HTR-8/SVneo (cell line): ENCODE data around the gene RBMS3.

Source experiments
- DNase-seq: peaks from one replicate; pipeline ENCODE4 v3.0.0; 2011; ENCODE audit warnings: low spot score, mixed read lengths; ENCODE audit not compliant: insufficient read length
- FAIRE-seq: peaks from 2 replicates; lab custom pipeline; 2011; peaks lifted over from hg19 to GRCh38; lab: Jason Lieb, UNC

RBMS3 gene

DNA sequence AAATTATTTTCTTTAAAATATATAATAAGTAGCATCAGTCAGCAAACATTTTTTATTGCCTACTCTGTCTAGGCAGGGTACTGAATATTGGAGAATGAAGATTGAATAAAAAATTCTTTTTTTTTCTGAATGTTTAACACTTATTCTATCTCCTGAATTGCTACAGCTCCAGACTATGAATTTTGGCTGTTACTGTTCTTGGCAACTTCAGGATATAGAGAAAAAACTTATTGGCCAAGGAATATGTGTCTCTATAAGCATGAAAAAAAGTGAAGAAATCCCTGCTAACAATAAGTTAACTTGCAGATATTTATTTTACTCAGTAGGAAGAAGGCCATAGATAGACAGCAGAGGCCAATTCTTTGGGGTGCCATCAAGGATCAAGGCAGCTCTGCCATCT, 309.6 kb downstream of the RBMS3 start:
- FAIRE-seq (no peak), DNase-seq (no peak)

DNA sequence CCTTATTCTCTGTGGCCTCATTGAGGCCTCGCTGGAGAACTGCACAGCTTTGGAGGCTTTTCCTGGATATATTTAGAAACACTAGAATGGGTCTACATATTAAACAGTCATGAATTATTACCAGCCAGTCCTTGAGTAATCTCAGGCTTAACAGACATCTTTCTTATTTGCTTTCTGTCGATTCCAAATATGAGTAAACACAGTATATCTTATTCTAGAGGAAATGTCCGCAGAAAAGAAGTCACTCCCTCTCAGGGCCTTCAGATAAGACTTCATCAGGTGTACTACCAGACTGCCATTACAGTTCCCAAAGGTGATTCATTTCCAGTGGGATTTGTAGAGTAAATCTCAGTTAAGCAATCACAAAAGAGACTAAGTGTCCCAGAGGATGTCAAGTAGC, 310.7 kb downstream of the RBMS3 start:
- FAIRE-seq = no peak

DNA sequence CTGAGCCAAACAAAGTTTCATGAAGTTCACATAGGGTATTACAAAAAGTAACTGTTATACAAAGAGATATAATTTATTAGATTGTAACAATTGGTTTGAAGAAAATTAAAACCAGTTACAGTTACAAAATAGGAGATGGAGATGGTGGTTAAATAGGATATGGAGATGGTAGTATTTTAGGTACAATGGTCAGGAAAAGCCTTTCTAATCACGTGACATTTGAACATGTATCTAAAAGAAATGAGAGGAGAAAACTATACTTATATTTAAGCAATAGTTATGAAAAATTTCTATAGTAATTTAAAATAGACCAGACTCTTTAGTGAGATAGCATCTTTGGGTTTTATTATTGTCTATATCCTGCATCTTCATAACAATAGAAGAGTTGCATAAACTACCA, 312.9 kb downstream of the RBMS3 start:
- no peak for DNase-seq

More for the DNA sequence above, 310.7 kb downstream of the RBMS3 start:
- DNase-seq = no peak

DNA sequence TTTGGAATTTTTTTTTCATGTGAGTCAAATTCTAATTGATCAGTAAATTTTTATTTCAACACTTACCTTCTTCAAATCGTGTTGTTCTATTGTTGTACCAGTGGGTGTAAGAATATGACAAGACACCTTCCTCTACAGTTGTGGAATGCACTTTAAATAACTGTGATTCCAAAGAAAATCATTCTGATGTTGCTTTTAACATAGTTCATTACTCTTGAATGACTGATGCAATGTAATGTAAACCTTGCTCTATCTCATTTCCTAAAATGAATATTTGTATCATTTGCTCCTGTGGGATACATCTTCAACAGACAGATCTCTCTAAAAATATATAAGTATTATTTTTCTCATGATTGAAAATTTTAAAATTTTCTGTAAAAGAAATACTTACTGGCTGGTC, 313.4 kb downstream of the RBMS3 start:
- no peak for FAIRE-seq
- no peak for DNase-seq

More for the DNA sequence above, 312.9 kb downstream of the RBMS3 start:
- FAIRE-seq = no peak

DNA sequence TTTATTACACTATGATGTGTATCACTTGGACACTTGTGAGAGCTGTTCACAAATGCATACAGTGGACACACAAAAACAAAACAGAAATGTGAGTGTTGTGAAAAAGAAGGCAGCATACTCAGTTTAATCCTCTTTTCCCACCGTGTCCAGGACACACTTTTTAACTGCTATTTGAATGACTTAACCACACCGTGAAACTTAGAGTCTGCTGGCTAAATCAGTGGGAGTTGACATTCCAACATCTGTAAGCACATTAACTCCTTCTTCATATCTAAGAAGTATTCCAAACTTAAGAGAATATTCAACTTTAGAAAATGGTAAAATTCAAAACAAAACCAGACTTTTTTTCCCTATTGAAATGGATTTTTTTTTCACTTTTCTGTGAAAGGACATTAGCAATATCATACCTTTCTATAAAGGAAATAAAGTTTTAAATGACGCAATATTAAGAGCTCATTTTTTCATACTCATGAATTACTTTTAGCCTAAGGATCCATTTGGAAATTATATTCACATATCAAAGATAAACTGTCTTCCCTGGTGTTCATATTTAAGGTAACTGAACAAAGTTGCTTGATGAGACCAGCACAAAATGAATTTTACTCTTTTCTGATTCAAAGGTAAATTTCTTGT, 316.6 kb downstream of the RBMS3 start:
- no peak for FAIRE-seq
- no peak for DNase-seq

DNA sequence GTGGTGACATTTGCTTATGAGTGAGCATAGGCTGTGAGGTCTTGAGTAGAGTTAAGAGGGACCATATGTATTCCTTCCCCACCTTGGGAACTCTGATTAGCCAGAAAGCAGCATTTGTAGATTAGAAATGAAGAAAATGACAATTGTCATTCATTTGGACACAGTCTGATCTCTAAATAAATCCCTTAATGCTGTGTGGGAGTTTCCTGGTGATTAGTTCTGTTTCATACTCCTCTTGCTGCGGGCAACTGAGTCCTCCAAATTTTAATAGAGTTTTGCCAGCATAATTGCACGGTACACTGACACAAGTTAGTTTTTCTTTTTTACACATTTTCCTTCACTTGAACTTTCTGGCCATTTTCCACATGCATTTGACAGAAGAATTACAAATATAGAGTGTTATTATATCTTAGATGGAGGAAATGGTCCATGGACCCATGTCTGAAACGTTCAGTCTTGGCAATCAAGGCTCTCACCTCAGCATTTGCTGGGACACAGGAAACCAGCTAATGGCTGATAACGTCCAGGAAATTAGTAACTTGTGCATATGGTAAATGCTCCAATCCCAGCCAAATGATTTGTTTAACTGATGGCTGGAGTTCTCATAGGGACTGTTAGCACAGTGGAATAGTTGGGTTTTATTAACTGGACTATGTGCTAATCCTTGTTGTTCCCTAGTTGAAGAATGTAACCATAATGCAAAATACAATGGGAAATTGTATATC, 321.2 kb downstream of the RBMS3 start:
- FAIRE-seq = no peak

DNA sequence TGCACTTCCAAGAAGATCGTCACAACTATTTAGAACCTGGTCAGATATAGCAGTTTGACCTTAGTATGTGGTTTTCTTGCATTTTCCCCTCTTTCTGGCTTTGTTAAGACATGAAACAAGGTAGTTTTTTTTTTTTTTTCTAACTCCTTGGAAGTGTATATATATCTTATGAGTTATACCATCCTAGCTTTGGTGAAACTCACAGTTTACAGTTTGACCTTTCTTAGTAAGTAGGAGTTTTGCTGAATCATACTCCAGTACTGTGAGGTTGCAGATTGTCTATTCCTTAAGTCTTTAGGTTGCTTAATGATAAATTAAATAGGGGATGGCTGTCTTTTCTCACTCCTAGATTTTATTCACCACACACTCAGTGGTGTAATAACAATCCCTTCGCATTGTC, 325.0 kb downstream of the RBMS3 start:
- no peak for FAIRE-seq
- DNase-seq = no peak

More for the DNA sequence above, 321.2 kb downstream of the RBMS3 start:
- DNase-seq = no peak

DNA sequence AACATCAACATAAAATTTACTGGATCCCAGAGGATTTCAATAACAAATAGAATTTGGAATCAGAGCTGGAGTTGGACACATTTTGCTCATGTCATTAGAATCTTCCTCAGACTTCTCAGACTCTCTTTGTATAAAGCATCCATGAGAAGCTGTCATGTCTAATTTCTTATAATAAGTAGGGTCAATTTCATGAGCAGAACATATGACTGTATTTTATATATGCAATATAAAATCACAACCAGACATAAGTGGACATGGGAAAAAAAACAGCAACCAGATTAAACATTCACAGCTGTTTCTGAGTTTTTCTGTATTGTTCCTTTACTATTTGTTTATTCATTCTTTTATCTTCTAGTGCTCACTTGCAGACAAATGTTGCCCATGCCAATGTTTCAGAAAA, 325.5 kb downstream of the RBMS3 start:
- no peak for DNase-seq
- no peak for FAIRE-seq

DNA sequence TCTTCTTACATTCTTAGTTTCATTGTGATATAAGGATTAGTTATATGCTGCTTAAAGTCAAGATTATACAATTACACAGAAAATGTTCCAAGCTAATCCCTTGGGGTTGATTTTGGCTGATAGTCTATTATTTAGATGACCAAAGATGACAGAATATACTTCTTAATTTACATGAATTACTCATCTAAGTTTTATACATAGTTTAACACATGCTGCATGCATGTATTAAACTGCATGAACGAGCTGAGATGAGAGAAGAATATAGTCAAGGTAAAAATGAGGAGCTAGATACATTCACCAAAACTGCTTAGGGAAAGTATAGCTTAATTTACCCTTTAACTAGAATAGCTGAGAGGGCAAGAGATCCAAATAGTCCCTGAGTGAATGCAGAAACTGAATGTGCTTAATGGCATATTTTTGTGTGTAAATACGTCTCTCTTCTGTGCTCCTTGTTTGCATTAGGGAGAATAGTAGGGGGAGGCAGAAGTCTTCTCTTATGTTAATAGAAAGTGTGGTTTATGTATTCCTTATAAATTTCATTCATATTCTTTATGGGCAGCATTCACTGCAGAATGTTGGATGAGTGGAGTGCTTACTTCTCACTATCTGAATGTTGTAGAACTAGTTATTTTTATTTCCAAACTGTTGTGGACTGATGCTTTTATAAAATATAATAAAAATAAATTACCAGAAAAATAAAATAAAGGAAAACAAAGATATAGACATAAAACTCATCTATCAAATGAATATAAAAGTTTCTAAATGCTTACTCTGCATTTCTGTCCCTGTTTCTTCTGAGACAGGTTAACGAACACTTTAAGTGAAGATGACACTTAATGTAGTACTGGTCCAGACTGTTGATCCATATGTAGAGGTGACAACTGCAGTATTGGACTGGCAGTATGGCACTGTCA, 327.8 kb downstream of the RBMS3 start:
- FAIRE-seq (no peak), DNase-seq (no peak)

DNA sequence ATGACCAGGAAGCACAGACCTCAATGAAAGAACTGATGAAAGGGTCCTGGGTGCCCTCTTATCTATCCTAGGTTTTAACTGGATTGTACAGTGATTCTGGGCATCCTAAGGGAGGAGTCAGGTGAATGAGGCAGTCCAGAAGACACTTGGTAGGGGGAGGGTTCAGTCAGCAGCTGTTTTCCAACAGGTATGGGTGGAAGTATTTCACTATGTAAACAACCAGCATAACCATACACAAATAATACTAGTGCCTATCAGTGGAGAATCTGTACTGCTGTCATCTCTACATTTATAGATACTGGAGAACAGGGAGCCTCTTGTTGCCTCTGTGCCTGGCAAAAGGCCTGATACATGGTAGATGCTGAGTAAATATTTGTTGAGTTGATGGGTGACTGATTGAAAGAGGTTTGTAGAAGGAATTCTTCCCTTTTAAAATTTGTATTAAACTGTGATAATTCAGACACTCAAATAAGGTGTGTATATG, 328.5 kb downstream of the RBMS3 start:
- DNase-seq (no peak), FAIRE-seq (no peak)

DNA sequence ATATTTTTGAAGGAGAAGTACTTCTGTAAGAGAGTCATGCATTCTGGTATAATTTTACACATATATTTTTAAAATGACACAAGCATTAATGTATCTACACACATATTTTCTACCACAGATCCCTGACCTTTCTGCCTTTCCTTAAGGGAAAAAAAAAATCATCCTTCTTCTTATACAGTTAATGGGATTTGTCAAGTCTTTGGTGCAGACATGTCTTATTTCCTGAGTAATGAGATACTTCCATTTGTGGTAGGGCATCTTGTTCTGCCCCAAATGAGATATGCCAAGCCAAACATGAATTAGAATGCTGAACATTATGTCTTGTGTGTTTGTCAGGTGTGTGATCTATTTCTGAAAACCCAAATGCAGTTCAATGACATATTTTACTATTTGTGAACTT, 329.9 kb downstream of the RBMS3 start:
- DNase-seq = no peak
- FAIRE-seq = no peak

DNA sequence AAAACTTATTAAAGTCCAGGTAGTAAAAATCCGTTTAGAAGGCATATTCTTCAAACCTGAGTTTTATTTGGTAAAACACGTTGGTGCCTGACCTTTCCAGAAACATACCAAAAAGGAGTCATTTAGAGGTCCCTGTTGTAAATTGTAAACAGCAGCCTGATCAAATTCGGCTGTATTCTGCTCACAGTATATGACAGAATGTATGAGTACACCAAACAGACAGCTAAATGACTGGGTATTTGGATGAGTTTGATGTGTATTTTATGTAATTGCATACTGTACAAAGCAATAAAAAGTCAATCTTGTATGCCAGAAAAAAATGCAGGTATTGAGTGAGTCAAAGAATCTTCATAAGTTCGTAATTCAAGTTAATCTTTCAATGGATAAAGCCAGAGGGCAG, 330.4 kb downstream of the RBMS3 start:
- no peak for DNase-seq
- no peak for FAIRE-seq

DNA sequence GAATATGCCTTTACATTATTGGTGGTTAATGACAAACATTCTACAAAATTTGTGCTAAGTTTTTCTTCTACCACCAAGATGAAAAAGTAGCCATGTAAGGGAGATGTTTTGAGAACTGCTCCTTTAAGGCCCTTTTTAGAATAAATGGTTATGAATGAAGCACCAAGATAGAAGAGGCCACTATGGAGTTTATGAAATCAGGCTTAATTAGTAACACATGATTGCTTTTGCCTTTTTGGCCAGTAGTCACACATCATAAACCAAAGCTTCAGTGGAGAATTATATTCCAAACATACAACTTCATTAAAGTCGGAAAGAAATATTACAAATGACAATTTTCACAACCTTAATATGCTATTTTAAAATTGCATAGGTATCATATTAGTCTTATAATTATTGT, 331.7 kb downstream of the RBMS3 start:
- FAIRE-seq (no peak), DNase-seq (no peak)

DNA sequence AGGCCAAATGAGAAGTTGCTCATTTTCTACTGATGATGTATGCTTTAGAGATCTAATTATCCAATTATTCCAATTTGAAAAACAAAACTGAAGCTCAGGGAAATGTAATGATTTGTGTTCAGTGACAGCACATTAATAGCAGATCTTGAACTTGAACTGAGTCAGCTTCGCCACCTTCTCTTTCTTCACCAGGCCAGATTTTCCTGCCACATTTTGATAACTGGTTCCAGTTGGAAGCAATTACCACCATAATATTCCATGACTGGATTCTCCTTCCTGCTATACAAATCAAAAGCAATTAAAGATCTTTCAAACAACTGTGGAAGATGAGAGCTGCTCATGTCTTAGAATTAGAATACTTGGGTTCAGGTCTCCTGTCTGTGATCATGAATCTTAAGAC, 334.1 kb downstream of the RBMS3 start:
- FAIRE-seq = no peak
- no peak for DNase-seq

DNA sequence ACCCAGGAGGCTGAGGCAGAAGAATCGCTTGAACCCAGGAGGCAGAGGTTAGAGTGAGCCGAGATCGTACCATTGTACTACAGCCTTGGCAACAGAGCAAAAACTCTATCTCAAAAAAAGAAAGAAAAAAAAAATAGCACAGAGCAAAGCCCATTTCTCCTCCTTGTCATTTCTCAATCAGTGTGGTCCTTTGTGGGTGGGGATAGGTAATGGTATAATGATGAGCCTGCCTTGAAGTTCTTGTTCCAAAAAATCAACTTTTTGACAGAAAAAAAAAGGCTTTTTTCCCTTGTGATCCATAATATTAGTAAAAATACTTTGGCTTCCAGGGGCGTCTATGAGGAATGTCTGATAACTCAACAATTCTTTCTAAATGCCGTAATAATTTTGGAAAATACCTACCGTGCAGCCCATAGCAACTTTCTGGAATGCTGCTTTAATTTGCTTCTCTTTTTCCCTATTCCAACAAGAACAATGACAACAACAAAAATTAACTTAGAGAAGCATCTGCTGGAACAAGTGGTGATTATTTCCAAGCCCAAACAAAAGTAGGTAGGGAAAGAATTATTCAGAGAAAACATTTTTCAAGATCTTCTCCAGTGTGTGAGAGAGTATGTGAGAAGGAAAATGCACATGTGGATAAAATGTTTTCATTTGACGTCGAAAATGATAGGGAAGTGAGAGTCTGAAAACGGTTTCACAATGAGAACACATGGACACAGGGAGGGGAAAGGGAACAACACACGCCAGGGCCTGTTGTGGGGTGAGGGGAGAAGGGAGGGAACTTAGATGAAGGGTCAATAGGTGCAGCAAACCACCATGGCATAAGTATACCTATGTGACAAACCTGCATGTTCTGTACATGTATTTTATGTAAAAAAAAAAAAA, 337.8 kb downstream of the RBMS3 start:
- FAIRE-seq (no peak), DNase-seq (no peak)

DNA sequence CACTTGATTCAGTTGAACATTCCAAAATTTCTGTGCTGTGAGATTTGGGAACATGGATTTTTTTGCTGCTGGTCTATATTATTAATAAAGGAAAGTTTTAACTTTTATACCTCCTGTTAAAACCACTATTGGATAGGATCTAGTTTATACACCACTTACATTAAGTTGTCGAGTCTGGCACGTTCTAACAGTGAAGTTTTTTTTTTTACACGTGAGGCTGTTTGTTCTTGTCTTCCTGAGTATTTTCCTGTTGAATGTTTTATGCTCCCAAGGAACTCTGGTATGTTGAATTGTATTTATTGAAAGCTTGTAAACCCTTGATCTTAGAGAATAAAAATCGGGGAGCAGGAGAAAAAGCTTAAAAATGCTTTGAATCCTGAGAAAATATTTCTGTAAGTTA, 338.8 kb downstream of the RBMS3 start:
- DNase-seq (no peak), FAIRE-seq (no peak)

DNA sequence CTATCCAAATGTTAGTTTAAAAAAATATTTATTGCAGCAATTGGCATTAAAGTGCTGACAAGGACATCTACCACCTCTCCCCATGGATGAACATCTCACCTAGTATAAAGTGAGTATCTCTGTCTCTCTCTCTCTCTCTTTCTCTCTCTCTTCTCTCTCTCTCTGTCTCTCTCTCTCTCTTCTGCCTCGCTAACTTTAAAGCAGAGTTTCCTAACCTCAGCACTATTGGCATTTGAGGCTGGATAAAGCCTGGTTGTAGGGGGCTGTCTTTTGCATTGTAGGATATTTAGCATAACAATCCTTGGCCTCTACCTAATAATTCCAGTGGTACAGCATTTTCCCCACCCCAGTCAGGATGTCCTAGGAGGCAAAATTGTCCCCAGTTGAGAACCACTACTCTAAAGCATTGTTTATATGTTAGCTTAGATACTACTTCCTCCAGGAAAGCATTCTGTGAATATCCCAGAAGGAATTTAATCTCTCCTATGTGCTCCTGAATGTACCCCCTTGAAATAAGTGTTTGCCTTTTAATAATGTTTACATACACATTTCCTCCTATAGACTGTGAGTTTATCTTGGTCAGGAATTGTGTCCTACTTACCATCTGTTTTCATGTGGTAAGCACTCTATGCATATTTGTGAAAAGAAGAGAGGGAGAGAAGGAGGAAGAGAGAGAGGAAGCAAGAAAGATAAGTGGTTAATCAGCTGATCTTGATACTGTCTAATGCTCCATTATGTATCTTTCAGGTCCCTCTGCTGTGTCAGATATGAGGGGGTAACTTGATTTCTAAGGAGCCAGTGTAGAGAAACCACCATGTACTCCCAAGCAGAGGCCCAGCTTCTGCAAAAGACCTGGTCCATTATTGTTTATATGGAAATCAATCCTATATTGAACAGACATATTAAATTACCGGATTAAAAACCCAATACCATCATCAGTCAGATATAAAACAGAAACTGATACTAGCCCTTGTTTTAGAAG, 346.6 kb downstream of the RBMS3 start:
- DNase-seq (no peak), FAIRE-seq (no peak)

DNA sequence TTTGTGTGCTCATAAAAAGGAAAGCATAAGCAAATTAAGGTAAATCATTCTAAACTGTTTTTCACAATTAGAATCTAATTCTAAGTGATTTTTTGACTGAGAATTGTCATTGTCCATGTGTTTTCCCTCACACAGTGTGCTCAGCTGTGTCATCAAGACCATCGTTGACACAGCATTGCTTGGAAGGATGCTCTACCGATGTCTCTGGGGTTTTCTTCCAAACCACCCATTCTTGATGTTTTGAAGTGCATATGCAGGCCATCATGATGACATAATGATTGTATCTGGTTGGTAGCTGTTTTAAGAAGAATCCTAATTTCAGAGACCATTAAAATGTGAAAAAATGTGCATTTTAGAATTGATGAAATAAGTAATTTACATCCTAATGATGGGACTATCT, 347.9 kb downstream of the RBMS3 start:
- FAIRE-seq = no peak

DNA sequence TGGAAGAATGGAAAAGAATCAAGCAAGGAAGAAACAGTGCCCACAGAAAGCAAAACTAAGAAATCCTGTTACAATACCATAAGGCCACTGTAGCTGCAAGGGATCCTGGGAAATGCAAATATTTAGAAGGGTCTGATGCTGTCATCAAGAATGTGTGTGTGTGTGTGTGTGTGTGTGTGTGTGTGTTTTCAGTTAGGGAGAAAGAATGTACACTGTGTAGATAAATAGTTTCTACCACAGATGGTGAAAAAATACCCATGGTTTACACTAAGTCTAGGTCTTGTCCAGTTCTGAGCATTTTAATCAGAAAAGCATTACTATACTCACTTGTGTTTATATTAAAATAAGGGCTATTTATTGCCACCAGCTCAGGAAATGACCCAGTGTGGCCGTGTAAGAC, 355.0 kb downstream of the RBMS3 start:
- no peak for DNase-seq
- FAIRE-seq = no peak

More for the DNA sequence above, 347.9 kb downstream of the RBMS3 start:
- no peak for DNase-seq
